ENCODE results near the gene PCGF1.

- no peak for TF ChIP-seq KDM1A (CRISPR knock-in tag; IDR thresholded peaks at IDR 0.05)
- TF ChIP-seq CTCF (CRISPR knock-in tag; IDR thresholded peaks at IDR 0.05) = no peak
- no peak for TF ChIP-seq POLR2AphosphoS5 (IDR thresholded peaks at IDR 0.05; ENCODE audit: low read depth, low read length)
- TF ChIP-seq, protein P1, sequence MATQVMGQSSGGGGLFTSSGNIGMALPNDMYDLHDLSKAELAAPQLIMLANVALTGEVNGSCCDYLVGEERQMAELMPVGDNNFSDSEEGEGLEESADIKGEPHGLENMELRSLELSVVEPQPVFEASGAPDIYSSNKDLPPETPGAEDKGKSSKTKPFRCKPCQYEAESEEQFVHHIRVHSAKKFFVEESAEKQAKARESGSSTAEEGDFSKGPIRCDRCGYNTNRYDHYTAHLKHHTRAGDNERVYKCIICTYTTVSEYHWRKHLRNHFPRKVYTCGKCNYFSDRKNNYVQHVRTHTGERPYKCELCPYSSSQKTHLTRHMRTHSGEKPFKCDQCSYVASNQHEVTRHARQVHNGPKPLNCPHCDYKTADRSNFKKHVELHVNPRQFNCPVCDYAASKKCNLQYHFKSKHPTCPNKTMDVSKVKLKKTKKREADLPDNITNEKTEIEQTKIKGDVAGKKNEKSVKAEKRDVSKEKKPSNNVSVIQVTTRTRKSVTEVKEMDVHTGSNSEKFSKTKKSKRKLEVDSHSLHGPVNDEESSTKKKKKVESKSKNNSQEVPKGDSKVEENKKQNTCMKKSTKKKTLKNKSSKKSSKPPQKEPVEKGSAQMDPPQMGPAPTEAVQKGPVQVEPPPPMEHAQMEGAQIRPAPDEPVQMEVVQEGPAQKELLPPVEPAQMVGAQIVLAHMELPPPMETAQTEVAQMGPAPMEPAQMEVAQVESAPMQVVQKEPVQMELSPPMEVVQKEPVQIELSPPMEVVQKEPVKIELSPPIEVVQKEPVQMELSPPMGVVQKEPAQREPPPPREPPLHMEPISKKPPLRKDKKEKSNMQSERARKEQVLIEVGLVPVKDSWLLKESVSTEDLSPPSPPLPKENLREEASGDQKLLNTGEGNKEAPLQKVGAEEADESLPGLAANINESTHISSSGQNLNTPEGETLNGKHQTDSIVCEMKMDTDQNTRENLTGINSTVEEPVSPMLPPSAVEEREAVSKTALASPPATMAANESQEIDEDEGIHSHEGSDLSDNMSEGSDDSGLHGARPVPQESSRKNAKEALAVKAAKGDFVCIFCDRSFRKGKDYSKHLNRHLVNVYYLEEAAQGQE (IDR thresholded peaks at IDR 0.05; ENCODE audit: borderline replicate concordance in 1 of 2, low read depth in 1 of 2, low read length in 2 of 2) = no peak
- no peak for TF ChIP-seq GATAD1 (CRISPR knock-in tag; IDR thresholded peaks at IDR 0.05)
- TF ChIP-seq RNF219 (CRISPR knock-in tag; IDR thresholded peaks at IDR 0.05) = no peak
- TF ChIP-seq RAD21 (CRISPR knock-in tag; IDR thresholded peaks at IDR 0.05) = no peak
Observed at GRCh38 chr2:74472945-74473258, 34.6 kb downstream of the PCGF1 start.
